HK-2 (cell line): ENCODE results near the gene ESYT2.

Experiments
- DNase-seq: peaks from one replicate; pipeline ENCODE4 v3.0.0-alpha.2; 2018; ENCODE audit not compliant: unreplicated experiment

ESYT2 gene

GRCh38 chr7:158772916-158773315, 56.4 kb downstream of the ESYT2 start:
- no peak for DNase-seq

GRCh38 chr7:158771213-158771834, 58.0 kb downstream of the ESYT2 start:
- no peak for DNase-seq

- DNase-seq: no peak
Measured at GRCh38 chr7:158767707-158768106, 61.6 kb downstream of the ESYT2 start.

GRCh38 chr7:158766570-158767281, 62.6 kb downstream of the ESYT2 start:
- DNase-seq: no peak

- DNase-seq: no peak
Measured at GRCh38 chr7:158765020-158765419, 64.3 kb downstream of the ESYT2 start.

- DNase-seq: no peak
Measured at GRCh38 chr7:158763454-158764033, 65.8 kb downstream of the ESYT2 start.

GRCh38 chr7:158761945-158762344, 67.4 kb downstream of the ESYT2 start:
- no peak for DNase-seq

- DNase-seq: no peak
Measured at GRCh38 chr7:158760936-158761335, 68.4 kb downstream of the ESYT2 start.

GRCh38 chr7:158760445-158760764, 68.9 kb downstream of the ESYT2 start:
- DNase-seq: no peak

- no peak for DNase-seq
Measured at GRCh38 chr7:158759749-158760444, 69.4 kb downstream of the ESYT2 start.

GRCh38 chr7:158759245-158759614, 70.1 kb downstream of the ESYT2 start:
- DNase-seq: no peak

GRCh38 chr7:158758586-158759244, 70.6 kb downstream of the ESYT2 start:
- DNase-seq: no peak

GRCh38 chr7:158757404-158757989, 71.8 kb downstream of the ESYT2 start:
- DNase-seq: no peak

GRCh38 chr7:158754746-158755444, 74.4 kb downstream of the ESYT2 start:
- DNase-seq: no peak

GRCh38 chr7:158753900-158754299, 75.4 kb downstream of the ESYT2 start:
- DNase-seq: no peak

GRCh38 chr7:158751751-158752150, 77.6 kb downstream of the ESYT2 start:
- DNase-seq: no peak

GRCh38 chr7:158751199-158751598, 78.1 kb downstream of the ESYT2 start:
- no peak for DNase-seq

GRCh38 chr7:158750702-158751101, 78.6 kb downstream of the ESYT2 start:
- no peak for DNase-seq

- DNase-seq: no peak
Measured at GRCh38 chr7:158749396-158749795, 79.9 kb downstream of the ESYT2 start.

GRCh38 chr7:158748335-158748734, 81.0 kb downstream of the ESYT2 start:
- DNase-seq: no peak

GRCh38 chr7:158747408-158747807, 81.9 kb downstream of the ESYT2 start:
- no peak for DNase-seq
